ENCODE data around the gene SLC22A16. TPM values are rescaled to one million over a fixed set of nuclear protein-coding genes. Genes with fewer than 3 reads are reported as not detected.

The SLC22A16 gene
- total and polyA plus RNA-seq, 2 donors (not counting 1 experiment from before 2014, with no cell fraction given), result not detected

DNA sequence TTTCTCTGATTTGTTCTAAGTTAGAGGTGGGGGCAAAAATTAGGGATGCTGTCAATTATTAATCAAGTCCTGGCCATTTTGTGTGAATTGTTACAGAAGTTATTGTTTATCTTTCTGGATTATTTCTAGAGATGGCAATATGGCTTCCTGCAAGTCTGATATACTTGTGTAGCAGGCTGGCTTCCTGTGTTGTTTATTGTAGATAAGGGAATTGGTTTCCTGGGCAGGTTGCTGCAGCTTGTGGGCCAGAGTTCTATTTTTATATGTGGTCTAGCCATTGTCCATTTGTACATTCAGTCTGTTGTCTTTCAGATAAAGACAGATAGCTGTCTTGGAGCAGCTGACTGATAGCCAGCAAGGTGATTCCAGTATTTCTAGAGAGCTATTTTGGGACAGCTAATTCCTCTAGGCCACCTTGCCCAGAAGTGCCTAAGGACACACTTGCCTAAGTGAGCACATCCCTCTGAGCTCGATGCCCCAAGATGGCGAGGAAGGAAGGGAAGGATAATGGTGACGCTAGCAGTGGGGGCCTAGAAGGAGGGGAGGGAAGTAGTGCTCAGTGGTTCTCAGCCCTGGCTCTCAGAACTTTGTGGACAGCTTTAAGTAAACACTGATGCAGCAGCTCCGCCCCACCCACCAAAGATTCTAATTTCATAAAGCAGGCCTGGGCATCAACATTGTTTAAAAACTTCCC lies 86.6 kb downstream of the SLC22A16 start:
- no peak overlapping the region for H2AFZ ChIP-seq (ENCODE audit: insufficient read depth, low read depth, low read length, poor library complexity, severe bottlenecking)
- no peaks in the 10 kb centered on the region for H3K4me1 Mint-ChIP-seq
- DNase-seq (no peak), ATAC-seq (ENCODE audit: low read depth) (no peak)
- H3K27ac ChIP-seq (ENCODE audit: low read length in 2 of 2), result no peak overlapping the region
- no peaks in the 10 kb centered on the region for H3K27me3 ChIP-seq (replicated peaks in 1 of 4; ENCODE audit: control extremely low read depth in 1 of 4, control insufficient read depth in 3 of 4, insufficient read depth in 4 of 4, low read length in 3 of 4)
- no peak overlapping the region for H3K27ac Mint-ChIP-seq
- H3K36me3 ChIP-seq (replicated peaks in 1 of 2; ENCODE audit: control extremely low read depth in 1 of 2, control insufficient read depth in 1 of 2, extremely low read depth in 1 of 2, insufficient read depth in 2 of 2, low read length in 1 of 2), result no peaks in the 10 kb centered on the region
- intact Hi-C loops (cut with micrococcal nuclease), result loop anchor here (2.0 kb wide), 1 partner anchor 1201 kb away; no protein-coding TSS in a partner anchor
- H4K20me1 ChIP-seq (ENCODE audit: control insufficient read depth, insufficient read depth, low read length, poor library complexity, severe bottlenecking), result no peaks in the 10 kb centered on the region
- H3K4me2 ChIP-seq (replicated peaks; ENCODE audit: low read depth, low read length, poor library complexity, severe bottlenecking), result no peak overlapping the region
- no peaks in the 10 kb centered on the region for H3K9me3 Mint-ChIP-seq (ENCODE audit: insufficient read depth)
- H3K4me1 ChIP-seq (ENCODE audit: control insufficient read depth in 2 of 2, insufficient read depth in 2 of 2, low read length in 2 of 2), result no peaks in the 10 kb centered on the region
- H3K79me2 ChIP-seq (ENCODE audit: control insufficient read depth, insufficient read depth, low read length), result no peaks in the 10 kb centered on the region
- no peak overlapping the region for H3K9ac ChIP-seq (ENCODE audit: low read length)
- WGBS (ENCODE audit: insufficient coverage), result 72% methylated on average over 3 of the region's 4 CpGs
- TF ChIP-seq EZH2 (IDR thresholded peaks at IDR 0.05; ENCODE audit: borderline replicate concordance, insufficient read depth, low read depth, low read length, poor library complexity, severe bottlenecking) (no peak), CTCF (IDR thresholded peaks at IDR 0.05) (no peak)
- no peak overlapping the region for H3K4me3 ChIP-seq (ENCODE audit: control extremely low read depth in 1 of 5, extremely low read depth in 1 of 5, insufficient read depth in 1 of 5, low read depth in 2 of 5, low read length in 4 of 5)
- ChIA-PET CTCF (interaction anchor here (0.7 to 8.0 kb wide), 13 partner anchors 8 to 862 kb away, joined by 3 to 134 read pairs (median 4); partner anchors contain the start of genes CDC40 and WASF1), POLR2A (no interaction called here)
- no peak overlapping the region for H3K4me3 Mint-ChIP-seq
- H3K27me3 Mint-ChIP-seq, result no peaks in the 10 kb centered on the region
- no peaks in the 10 kb centered on the region for H3K9me3 ChIP-seq (ENCODE audit: control extremely low read depth in 1 of 3, control insufficient read depth in 2 of 3, insufficient read depth in 1 of 3, low read length in 2 of 3)

DNA sequence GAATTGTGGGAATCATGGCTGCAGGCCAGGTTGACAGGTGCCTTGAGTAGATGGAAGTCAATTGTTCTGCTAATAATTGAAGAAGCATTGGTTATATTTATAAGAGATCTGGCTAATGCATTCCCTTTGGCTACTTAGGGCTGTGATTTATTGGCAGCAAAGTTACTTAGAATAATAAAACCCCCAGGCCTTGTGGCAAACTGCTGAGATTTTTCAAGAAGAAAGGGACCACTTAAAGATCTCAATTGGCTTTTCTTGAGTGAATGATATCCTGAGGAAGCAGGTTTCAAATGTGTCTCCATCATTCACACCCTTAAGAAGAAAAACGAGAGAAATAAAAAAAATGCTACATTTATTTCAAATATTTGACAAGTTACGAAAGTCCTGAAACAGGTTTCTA lies 88.4 kb downstream of the SLC22A16 start:
- Histone ChIP-seq H2AFZ (ENCODE audit: insufficient read depth, low read depth, low read length, poor library complexity, severe bottlenecking) (no peak overlapping the region), H3K9me3 (ENCODE audit: control extremely low read depth in 1 of 3, control insufficient read depth in 2 of 3, insufficient read depth in 1 of 3, low read length in 2 of 3) (no peaks in the 10 kb centered on the region), H3K9ac (ENCODE audit: low read length) (no peak overlapping the region), H4K20me1 (ENCODE audit: control insufficient read depth, insufficient read depth, low read length, poor library complexity, severe bottlenecking) (no peaks in the 10 kb centered on the region), H3K36me3 (replicated peaks in 1 of 2; ENCODE audit: control extremely low read depth in 1 of 2, control insufficient read depth in 1 of 2, extremely low read depth in 1 of 2, insufficient read depth in 2 of 2, low read length in 1 of 2) (no peaks in the 10 kb centered on the region), H3K4me3 (ENCODE audit: control extremely low read depth in 1 of 5, extremely low read depth in 1 of 5, insufficient read depth in 1 of 5, low read depth in 2 of 5, low read length in 4 of 5) (no peak overlapping the region), H3K4me2 (replicated peaks; ENCODE audit: low read depth, low read length, poor library complexity, severe bottlenecking) (no peak overlapping the region), H3K4me1 (ENCODE audit: control insufficient read depth in 2 of 2, insufficient read depth in 2 of 2, low read length in 2 of 2) (no peaks in the 10 kb centered on the region), H3K27ac (ENCODE audit: low read length in 2 of 2) (no peak overlapping the region), H3K27me3 (replicated peaks in 1 of 4; ENCODE audit: control extremely low read depth in 1 of 4, control insufficient read depth in 3 of 4, insufficient read depth in 4 of 4, low read length in 3 of 4) (no peaks in the 10 kb centered on the region), H3K79me2 (ENCODE audit: control insufficient read depth, insufficient read depth, low read length) (no peaks in the 10 kb centered on the region)
- H3K27ac Mint-ChIP-seq, result no peak overlapping the region
- H3K4me3 Mint-ChIP-seq, result no peak overlapping the region
- ChIA-PET POLR2A (no interaction called here), CTCF (interaction anchor here (7.2 to 8.0 kb wide), 2 partner anchors 350 to 684 kb away, joined by 116 to 134 read pairs; no protein-coding TSS in a partner anchor)
- no peak for ATAC-seq (ENCODE audit: low read depth)
- no peaks in the 10 kb centered on the region for H3K4me1 Mint-ChIP-seq
- intact Hi-C loops (cut with micrococcal nuclease), result no loop called here
- no peaks in the 10 kb centered on the region for H3K9me3 Mint-ChIP-seq (ENCODE audit: insufficient read depth)
- TF ChIP-seq CTCF (IDR thresholded peaks at IDR 0.05), result no peak
- no peak for DNase-seq
- WGBS (ENCODE audit: insufficient coverage), result no CpG with 5 or more reads among the region's 2 CpGs
- H3K27me3 Mint-ChIP-seq, result no peaks in the 10 kb centered on the region

All from B cell (primary cell).